SJSA1 (cell line): Measurements from ENCODE around the gene GPX6. TPM values are rescaled to one million over a fixed set of nuclear protein-coding genes. Genes with fewer than 3 reads are reported as not detected.
"Not testable (repeated sequence)": the region's sequence is repeated elsewhere in the genome, so short reads cannot be mapped to it uniquely, and the experiment has no call there.

ENCODE experiments used
- DNase-seq, 2 experiments: peaks; one replicate each; pipeline ENCODE4 v3.0.0-alpha.2; 2015 to 2020; ENCODE audit warnings: low spot score in 2 of 2, low read depth in 1 of 2
- H3K27ac ChIP-seq: fragments of 250-450 bp; sonication (Bioruptor Pico); 2 replicates; pipeline ENCODE4 v1.5.1; 2020; ENCODE audit warnings: mild to moderate bottlenecking, moderate library complexity
- H3K27me3 ChIP-seq: fragments of 250-450 bp; sonication (Bioruptor Pico); replicated peaks from 2 replicates; pipeline ENCODE4 v1.5.1; 2020; ENCODE audit warnings: mild to moderate bottlenecking, moderate library complexity
- H3K36me3 ChIP-seq: fragments of 250-450 bp; sonication (Bioruptor Pico); 2 replicates; pipeline ENCODE4 v1.5.1; 2020; ENCODE audit warnings: mild to moderate bottlenecking
- H3K4me1 ChIP-seq: fragments of 250-450 bp; sonication (Bioruptor Pico); replicated peaks from 2 replicates; pipeline ENCODE4 v1.6.1; 2021; ENCODE audit warnings: mild to moderate bottlenecking
- H3K4me3 ChIP-seq: fragments of 250-450 bp; sonication (Bioruptor Pico); 2 replicates; pipeline ENCODE4 v1.5.1; 2020; ENCODE audit warnings: mild to moderate bottlenecking
- H3K9me3 ChIP-seq: fragments of 250-450 bp; sonication (Bioruptor Pico); replicated peaks from 2 replicates; pipeline ENCODE4 v1.5.1; 2020; ENCODE audit warnings: mild to moderate bottlenecking
- total RNA-seq: library from RNA; depleted of rRNA; stranded (reverse); fragments of >200 nt; shearing (Covaris generic); gene quantifications from 2 replicates; pipeline ENCODE4 v1.2.3, GENCODE V29; 2014; rRNA removed

GPX6 gene
- total RNA-seq = not detected in 2 replicates

GRCh38 chr6:28515676-28516075 lies at the start of gene GPX6:
Gene GPX6 (minus strand): TSS chr6:28515793. CDS start chr6:28515743, 50 bp downstream.
- no peak within 1 kb of the TSS for H3K4me3 ChIP-seq
- no peaks in the 10 kb centered on the region for H3K9me3 ChIP-seq
- H3K27me3 ChIP-seq = 0 out of 2 replicates have a peak, but pooled peaks cover 7% of the 10 kb centered on the region
- no peaks in the 10 kb centered on the region for H3K36me3 ChIP-seq
- H3K27ac ChIP-seq = no peak within 1 kb of the TSS
- no peaks in the 10 kb centered on the region for H3K4me1 ChIP-seq
- no peak for DNase-seq

GRCh38 chr6:28563430-28564095 lies 48.0 kb upstream of the GPX6 start:
- Histone ChIP-seq H3K27me3 (no peaks in the 10 kb centered on the region), H3K36me3 (no peaks in the 10 kb centered on the region)

GRCh38 chr6:28558629-28559028 lies 43.0 kb upstream of the GPX6 start:
- Histone ChIP-seq H3K4me3 (no peak overlapping the region), H3K27ac (no peak overlapping the region), H3K36me3 (no peaks in the 10 kb centered on the region), H3K9me3 (no peaks in the 10 kb centered on the region), H3K4me1 (no peaks in the 10 kb centered on the region), H3K27me3 (no peaks in the 10 kb centered on the region)
- no peak for DNase-seq

More at GRCh38 chr6:28563430-28564095, 48.0 kb upstream of the GPX6 start:
- H3K27ac ChIP-seq = no peak overlapping the region
- H3K9me3 ChIP-seq = no peaks in the 10 kb centered on the region
- no peaks in the 10 kb centered on the region for H3K4me1 ChIP-seq
- H3K4me3 ChIP-seq = no peak overlapping the region
- no peak for DNase-seq

GRCh38 chr6:28555136-28555535 lies 39.5 kb upstream of the GPX6 start:
- no peak overlapping the region for H3K27ac ChIP-seq
- no peak overlapping the region for H3K4me3 ChIP-seq
- no peaks in the 10 kb centered on the region for H3K9me3 ChIP-seq
- H3K36me3 ChIP-seq = no peaks in the 10 kb centered on the region
- DNase-seq = no peak
- no peaks in the 10 kb centered on the region for H3K4me1 ChIP-seq
- no peaks in the 10 kb centered on the region for H3K27me3 ChIP-seq

- H3K27me3 ChIP-seq = no peaks in the 10 kb centered on the region
Observed at GRCh38 chr6:28553986-28554881, 38.6 kb upstream of the GPX6 start.

GRCh38 chr6:28553384-28553985 lies 37.9 kb upstream of the GPX6 start:
- H3K4me1 ChIP-seq = no peaks in the 10 kb centered on the region
- H3K27me3 ChIP-seq = no peaks in the 10 kb centered on the region
- H3K4me3 ChIP-seq = no peak overlapping the region
- DNase-seq = no peak
- H3K27ac ChIP-seq = no peak overlapping the region
- H3K9me3 ChIP-seq = no peaks in the 10 kb centered on the region
- H3K36me3 ChIP-seq = no peaks in the 10 kb centered on the region

More at GRCh38 chr6:28553986-28554881, 38.6 kb upstream of the GPX6 start:
- H3K4me1 ChIP-seq = no peaks in the 10 kb centered on the region
- H3K27ac ChIP-seq = no peak overlapping the region
- H3K9me3 ChIP-seq = no peaks in the 10 kb centered on the region
- no peaks in the 10 kb centered on the region for H3K36me3 ChIP-seq
- H3K4me3 ChIP-seq = no peak overlapping the region
- DNase-seq = no peak

GRCh38 chr6:28551891-28552666 lies 36.5 kb upstream of the GPX6 start:
- no peaks in the 10 kb centered on the region for H3K27me3 ChIP-seq
- H3K27ac ChIP-seq = no peak overlapping the region
- no peak for DNase-seq
- H3K9me3 ChIP-seq = no peaks in the 10 kb centered on the region
- H3K36me3 ChIP-seq = no peaks in the 10 kb centered on the region
- no peak overlapping the region for H3K4me3 ChIP-seq
- no peaks in the 10 kb centered on the region for H3K4me1 ChIP-seq

GRCh38 chr6:28547003-28547402 lies 31.4 kb upstream of the GPX6 start:
- H3K4me1 ChIP-seq, H3K36me3 ChIP-seq, H3K4me3 ChIP-seq, H3K9me3 ChIP-seq, DNase-seq, H3K27me3 ChIP-seq, H3K27ac ChIP-seq: not testable (repeated sequence)

GRCh38 chr6:28545955-28546354 lies 30.4 kb upstream of the GPX6 start:
- H3K27me3 ChIP-seq = 0 out of 2 replicates have a peak, but pooled peaks cover 3% of the 10 kb centered on the region
- no peak overlapping the region for H3K4me3 ChIP-seq
- H3K27ac ChIP-seq = no peak overlapping the region
- no peak for DNase-seq
- H3K9me3 ChIP-seq = no peaks in the 10 kb centered on the region
- H3K4me1 ChIP-seq = no peaks in the 10 kb centered on the region
- H3K36me3 ChIP-seq = no peaks in the 10 kb centered on the region

- H3K36me3 ChIP-seq = no peaks in the 10 kb centered on the region
- H3K9me3 ChIP-seq = no peaks in the 10 kb centered on the region
- H3K27ac ChIP-seq = no peak overlapping the region
- no peak for DNase-seq
- no peaks in the 10 kb centered on the region for H3K4me1 ChIP-seq
- H3K4me3 ChIP-seq = no peak overlapping the region
- H3K27me3 ChIP-seq = 0 out of 2 replicates have a peak, but pooled peaks cover 3% of the 10 kb centered on the region
Observed at GRCh38 chr6:28543651-28544610, 28.3 kb upstream of the GPX6 start.

- peak; percentile 67 to 74 for DNase-seq
- Histone ChIP-seq H3K9me3 (no peaks in the 10 kb centered on the region), H3K4me3 (no peak overlapping the region), H3K27me3 (peaks cover 8% of the 10 kb centered on the region; the same call in 1 of the 2 replicates), H3K27ac (no peak overlapping the region), H3K4me1 (no peaks in the 10 kb centered on the region), H3K36me3 (no peaks in the 10 kb centered on the region)
Observed at GRCh38 chr6:28542440-28543296, 27.1 kb upstream of the GPX6 start.

GRCh38 chr6:28541996-28542395 lies 26.4 kb upstream of the GPX6 start:
- H3K9me3 ChIP-seq = no peaks in the 10 kb centered on the region
- no peak overlapping the region for H3K4me3 ChIP-seq
- H3K4me1 ChIP-seq = no peaks in the 10 kb centered on the region
- no peaks in the 10 kb centered on the region for H3K36me3 ChIP-seq
- peaks cover 8% of the 10 kb centered on the region; the same call in 1 of the 2 replicates for H3K27me3 ChIP-seq
- H3K27ac ChIP-seq = no peak overlapping the region
- DNase-seq = no peak
